GM18507 (cell line): ENCODE data around the gene PEX5.
"Not testable (repeated sequence)": the region's sequence is repeated elsewhere in the genome, so short reads cannot be mapped to it uniquely, and the experiment has no call there.

Experiments
- DNase-seq: peaks from one replicate; pipeline ENCODE4 v3.0.0; 2011; ENCODE audit warnings: low read depth; ENCODE audit not compliant: insufficient read length; ENCODE audit errors: extremely low spot score
- FAIRE-seq: peaks from 2 replicates; lab custom pipeline; 2011; peaks lifted over from hg19 to GRCh38; lab: Jason Lieb, UNC

PEX5 gene

GRCh38 chr12:7158781-7159609, 30.5 kb upstream of the PEX5 start:
- DNase-seq (no peak), FAIRE-seq (no peak)

GRCh38 chr12:7160183-7160582, 29.3 kb upstream of the PEX5 start:
- FAIRE-seq: no peak
- DNase-seq: no peak

- no peak for FAIRE-seq
Measured at GRCh38 chr12:7161327-7161726, 28.2 kb upstream of the PEX5 start.

DNA sequence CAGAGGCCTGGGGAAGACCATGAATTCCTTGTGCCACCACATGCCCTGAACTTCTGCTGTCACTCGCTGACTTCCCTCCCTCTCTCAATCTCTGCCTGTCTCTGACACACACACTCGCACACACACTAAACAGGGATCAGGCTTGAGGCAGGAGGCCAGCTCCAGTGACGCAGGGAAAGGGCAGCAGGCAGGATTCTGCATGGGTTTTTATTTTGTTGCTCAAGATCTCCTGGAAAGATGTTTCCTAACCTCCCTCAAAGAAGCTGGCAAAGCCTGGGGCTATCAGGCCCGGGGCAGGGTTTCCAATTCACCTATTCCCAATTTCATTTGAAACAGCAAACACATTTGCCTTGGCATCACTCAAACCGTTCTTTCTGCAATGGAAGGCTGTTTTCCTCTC, 27.7 kb upstream of the PEX5 start:
- DNase-seq (no peak), FAIRE-seq (no peak)

More at GRCh38 chr12:7161327-7161726, 28.2 kb upstream of the PEX5 start:
- no peak for DNase-seq

DNA sequence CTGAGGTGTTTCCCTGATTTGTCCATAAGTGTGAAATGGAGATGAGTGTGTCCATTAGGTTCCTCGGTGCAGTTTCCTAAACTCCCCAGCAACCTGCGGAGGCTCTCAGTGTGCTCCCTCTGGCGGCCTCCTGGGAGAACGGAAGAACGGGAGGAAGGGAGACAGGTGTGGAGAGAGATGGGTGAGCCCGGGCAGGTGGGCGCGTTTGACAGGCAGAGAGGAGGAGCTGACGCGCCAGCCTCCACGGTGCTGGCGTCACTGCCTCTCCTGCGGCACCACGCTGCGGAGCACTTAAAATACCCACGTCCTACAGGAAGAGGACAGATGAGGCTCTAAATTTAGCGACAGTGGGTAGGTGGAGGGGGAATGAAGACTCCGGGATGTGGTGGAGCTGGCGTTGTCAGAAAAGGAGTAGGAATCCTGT, 26.8 kb upstream of the PEX5 start:
- FAIRE-seq (no peak), DNase-seq (no peak)

GRCh38 chr12:7169951-7170350, 19.5 kb upstream of the PEX5 start:
- FAIRE-seq (no peak), DNase-seq (no peak)

- FAIRE-seq (no peak), DNase-seq (no peak)
Measured at GRCh38 chr12:7171854-7172253, 17.6 kb upstream of the PEX5 start.

- no peak for DNase-seq
- FAIRE-seq: no peak
Measured at GRCh38 chr12:7175493-7175892, 14.0 kb upstream of the PEX5 start.

- FAIRE-seq (no peak), DNase-seq (no peak)
Measured at GRCh38 chr12:7176595-7176994, 12.9 kb upstream of the PEX5 start.

DNA sequence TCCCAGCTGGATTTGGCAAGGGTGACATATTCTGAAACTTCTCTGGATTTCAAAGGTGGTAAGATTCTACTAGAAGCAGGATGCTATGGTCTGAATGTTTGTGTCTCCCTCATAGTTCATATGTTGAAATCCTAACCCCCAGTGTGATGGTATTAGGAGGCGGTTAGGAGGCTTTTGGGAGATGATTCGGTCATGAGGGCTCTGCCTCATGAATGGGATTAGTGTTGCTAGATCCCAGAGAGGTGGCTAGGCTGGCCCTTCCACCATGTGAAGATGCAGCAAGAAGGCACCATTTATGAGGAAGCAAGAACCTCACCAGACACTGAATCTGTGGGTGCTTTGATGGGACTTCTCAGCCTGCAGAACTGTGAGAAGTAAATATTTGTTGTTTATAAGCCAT, 11.0 kb upstream of the PEX5 start:
- FAIRE-seq (no peak), DNase-seq (no peak)

DNA sequence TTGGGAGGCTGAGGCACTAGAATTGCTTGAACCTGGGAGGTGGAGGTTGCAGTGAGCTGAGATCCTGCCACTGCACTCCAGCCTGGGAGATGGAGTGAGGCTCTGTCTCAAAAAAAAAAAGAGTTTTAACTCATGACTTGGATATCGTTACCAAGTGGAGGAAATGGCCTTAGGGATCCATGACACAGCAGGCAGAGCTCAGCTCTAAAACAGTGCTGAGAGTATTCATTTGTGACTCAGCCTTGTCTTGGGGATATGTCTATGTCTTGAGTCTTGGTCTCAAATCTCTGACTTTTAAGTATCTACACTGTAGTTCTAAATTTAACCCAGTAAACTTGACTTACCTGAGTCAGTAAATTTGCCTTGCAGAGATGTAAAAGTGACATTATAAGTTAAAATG, 8.8 kb upstream of the PEX5 start:
- FAIRE-seq (no peak), DNase-seq (no peak)

- not testable (repeated sequence) for FAIRE-seq, DNase-seq
Measured at GRCh38 chr12:7186058-7186457, 3.4 kb upstream of the PEX5 start.

DNA sequence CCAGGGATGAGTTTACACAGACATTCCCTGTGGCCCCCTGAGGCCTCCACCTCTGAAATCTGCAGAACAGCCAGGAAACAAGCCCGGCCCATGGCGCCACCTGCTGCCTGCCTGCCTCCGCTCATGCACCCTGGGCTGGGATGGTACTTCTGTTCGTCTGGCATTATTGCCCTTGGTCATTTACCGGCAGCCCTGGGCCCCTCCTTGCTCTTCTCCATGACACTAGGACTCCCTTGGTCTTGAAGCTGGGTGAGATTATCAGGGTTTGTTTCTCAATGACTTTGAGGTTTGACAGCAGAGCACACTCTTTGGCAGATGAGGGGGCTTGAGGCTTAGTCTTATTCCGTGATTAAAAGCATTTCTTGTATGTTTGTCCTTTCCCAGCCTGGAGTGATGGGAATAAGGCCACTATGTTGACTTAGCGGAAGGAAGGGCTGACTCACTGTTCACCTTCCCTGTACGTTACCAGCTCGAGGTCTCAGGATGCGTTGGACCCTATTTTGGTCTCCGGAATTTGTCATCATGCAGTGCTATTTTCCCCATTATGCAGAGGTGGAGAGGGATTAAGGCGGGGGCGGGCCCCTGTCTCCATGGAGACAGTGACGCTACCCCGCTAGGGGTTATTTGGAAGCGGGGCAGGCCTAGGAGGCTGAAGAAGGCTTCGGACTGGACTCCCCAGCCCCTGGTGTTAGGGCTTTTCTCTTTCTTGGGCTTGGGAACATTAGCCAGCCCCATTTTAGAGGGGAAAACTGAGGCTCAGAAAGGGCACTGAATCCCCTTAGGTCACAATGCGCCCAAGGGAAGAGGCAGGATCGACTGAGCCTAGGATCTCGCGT, 706 bp upstream of the PEX5 start:
- FAIRE-seq: no peak

GRCh38 chr12:7190268-7191055, 976 bp downstream of the PEX5 start:
- DNase-seq (no peak), FAIRE-seq (no peak)

More for the DNA sequence above, 706 bp upstream of the PEX5 start:
- DNase-seq: no peak

DNA sequence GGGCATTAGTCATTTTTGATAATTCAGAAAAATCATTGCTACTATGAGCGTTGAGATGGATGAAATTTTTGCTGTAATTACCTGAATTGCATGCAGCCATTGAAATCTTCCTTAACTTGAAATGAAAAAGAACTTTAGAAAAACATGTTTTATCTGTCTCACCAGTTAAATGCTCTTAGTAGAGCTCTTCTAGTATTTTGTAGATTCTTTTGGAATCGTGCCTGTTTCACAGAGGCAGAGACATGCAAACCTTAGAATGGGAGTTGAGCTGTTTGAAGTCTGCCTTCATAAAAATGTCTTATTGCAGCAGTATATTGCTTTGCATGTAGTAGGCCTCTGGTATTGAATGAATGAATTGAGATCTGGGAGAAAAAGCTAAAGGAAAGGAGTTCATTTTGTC, 4.2 kb downstream of the PEX5 start:
- DNase-seq (no peak), FAIRE-seq (no peak)

DNA sequence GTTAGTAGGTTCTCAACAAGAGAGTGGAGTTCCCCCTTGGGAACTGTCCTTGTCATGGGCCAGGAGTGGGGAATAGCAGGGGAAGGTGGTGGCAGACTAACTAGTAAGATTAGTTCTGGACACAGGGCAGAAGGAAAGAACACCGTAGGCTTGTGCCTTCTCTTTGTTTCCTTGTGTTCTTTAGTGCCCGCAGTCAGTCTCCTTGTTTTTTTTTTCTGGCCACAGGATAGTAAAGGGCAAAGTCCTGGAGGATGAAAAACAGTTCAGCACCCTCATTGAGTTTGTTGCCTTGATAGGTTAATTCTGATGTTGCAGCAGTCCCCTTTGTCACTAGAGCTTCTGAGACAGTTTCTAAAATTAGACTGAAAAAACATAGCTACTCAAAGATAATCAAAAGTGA, 8.4 kb downstream of the PEX5 start:
- DNase-seq (no peak), FAIRE-seq (no peak)

GRCh38 chr12:7203109-7203508, 13.6 kb downstream of the PEX5 start:
- FAIRE-seq (no peak), DNase-seq (no peak)

GRCh38 chr12:7205091-7205490, 15.6 kb downstream of the PEX5 start:
- DNase-seq (no peak), FAIRE-seq (no peak)

DNA sequence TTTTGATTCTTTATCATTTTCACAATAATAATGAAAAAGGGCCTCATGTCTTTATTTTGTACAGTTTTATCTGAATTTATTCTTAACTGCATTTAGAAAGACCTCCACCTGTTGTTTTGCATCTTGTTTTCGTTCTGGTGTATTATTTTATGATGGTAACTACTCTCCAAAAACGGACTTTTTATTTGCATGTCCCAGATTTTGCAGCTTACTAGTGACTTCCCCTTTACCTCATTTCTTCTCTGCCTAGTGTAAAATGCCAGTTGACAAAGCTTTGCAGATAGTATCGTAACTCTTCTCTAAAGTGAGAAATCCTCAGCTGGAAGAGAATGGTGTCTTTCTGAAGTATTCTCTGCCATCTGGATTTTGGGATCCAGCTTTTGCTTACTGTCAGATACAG, 17.2 kb downstream of the PEX5 start:
- FAIRE-seq: no peak
- no peak for DNase-seq
